ENCODE measurements around the gene RAB39A.
"Not testable (repeated sequence)": the region's sequence is repeated elsewhere in the genome, so short reads cannot be mapped to it uniquely, and the experiment has no call there.

The RAB39A gene

DNA sequence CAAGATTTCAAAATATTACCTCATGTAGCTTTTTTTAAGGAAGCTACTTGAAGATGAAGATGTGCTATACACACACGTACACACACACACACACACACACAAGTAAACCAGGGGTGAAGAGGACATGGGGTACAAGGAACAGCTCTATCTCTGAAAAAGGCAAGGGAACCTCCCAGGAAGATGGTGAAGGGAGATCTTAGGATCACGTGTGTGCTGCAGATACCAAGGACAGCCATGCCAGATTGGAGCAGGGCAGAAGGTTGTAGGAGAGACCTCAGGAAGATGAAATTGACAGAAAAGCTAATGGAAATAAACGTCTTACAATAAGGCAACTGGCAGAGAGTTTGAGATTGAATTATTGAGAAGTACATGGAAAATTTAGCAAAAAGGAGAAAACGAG, 19.7 kb downstream of the RAB39A start:
- DNase-seq (ENCODE audit: insufficient read length, low spot score), result no peak
- no peak for FAIRE-seq
- TF ChIP-seq, protein P1, sequence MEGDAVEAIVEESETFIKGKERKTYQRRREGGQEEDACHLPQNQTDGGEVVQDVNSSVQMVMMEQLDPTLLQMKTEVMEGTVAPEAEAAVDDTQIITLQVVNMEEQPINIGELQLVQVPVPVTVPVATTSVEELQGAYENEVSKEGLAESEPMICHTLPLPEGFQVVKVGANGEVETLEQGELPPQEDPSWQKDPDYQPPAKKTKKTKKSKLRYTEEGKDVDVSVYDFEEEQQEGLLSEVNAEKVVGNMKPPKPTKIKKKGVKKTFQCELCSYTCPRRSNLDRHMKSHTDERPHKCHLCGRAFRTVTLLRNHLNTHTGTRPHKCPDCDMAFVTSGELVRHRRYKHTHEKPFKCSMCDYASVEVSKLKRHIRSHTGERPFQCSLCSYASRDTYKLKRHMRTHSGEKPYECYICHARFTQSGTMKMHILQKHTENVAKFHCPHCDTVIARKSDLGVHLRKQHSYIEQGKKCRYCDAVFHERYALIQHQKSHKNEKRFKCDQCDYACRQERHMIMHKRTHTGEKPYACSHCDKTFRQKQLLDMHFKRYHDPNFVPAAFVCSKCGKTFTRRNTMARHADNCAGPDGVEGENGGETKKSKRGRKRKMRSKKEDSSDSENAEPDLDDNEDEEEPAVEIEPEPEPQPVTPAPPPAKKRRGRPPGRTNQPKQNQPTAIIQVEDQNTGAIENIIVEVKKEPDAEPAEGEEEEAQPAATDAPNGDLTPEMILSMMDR (IDR thresholded peaks at IDR 0.05; ENCODE audit: insufficient read depth, missing control alignments), result no peak

DNA sequence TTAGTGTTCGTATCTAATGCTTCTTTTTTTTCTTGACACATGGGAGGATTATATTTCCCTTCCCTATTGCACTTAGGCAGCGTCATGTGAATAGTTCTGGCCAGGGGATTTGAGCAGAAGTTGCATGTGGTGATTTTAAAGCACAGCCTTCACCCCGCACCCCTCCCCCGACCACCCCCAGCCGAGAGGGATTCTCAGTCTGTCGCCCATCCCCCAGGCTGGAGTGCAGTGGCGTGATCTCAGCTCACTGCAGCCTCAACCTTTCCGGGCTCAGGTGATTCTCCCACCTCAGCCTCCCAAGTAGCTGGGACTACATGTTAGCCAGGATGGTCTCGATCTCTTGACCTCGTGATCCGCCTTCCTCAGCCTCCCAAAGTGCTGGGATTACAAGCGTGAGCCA, 20.1 kb downstream of the RAB39A start:
- not testable (repeated sequence) for DNase-seq (ENCODE audit: insufficient read length, low spot score); FAIRE-seq

- FAIRE-seq (no peak), DNase-seq (ENCODE audit: insufficient read length, low spot score) (no peak)
- TF ChIP-seq, protein P1 (IDR thresholded peaks at IDR 0.05; ENCODE audit: insufficient read depth, missing control alignments), result no peak
Observed at GRCh38 chr11:107951155-107951554, 22.9 kb downstream of the RAB39A start.

- TF ChIP-seq, protein P1 (IDR thresholded peaks at IDR 0.05; ENCODE audit: insufficient read depth, missing control alignments), result no peak
- FAIRE-seq (no peak), DNase-seq (ENCODE audit: insufficient read length, low spot score) (no peak)
Observed at GRCh38 chr11:107953446-107953845, 25.2 kb downstream of the RAB39A start.

GRCh38 chr11:107956543-107956942, 28.3 kb downstream of the RAB39A start:
- FAIRE-seq (no peak), DNase-seq (ENCODE audit: insufficient read length, low spot score) (no peak)
- TF ChIP-seq, protein P1 (IDR thresholded peaks at IDR 0.05; ENCODE audit: insufficient read depth, missing control alignments), result no peak

- FAIRE-seq (no peak), DNase-seq (ENCODE audit: insufficient read length, low spot score) (no peak)
- TF ChIP-seq, protein P1 (IDR thresholded peaks at IDR 0.05; ENCODE audit: insufficient read depth, missing control alignments), result no peak
Observed at GRCh38 chr11:107957109-107957588, 28.9 kb downstream of the RAB39A start.

DNA sequence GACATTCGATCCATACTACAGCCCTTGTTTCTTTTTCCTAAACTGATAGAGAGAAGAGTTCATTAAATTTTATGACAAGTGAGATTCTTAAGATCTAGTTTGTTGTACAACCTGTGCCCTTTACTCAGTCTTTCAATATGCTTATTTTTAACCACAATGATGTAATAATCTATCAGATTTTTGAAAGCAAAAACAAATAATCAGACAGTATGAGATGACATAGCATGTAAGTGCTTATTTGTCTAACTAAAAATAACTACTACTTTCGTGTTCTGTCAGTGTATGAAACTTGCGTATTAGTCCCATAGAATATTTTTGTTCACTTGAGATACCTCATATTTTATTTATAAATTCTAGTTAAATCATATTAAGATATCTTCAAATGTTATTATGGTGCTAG, 33.2 kb downstream of the RAB39A start:
- FAIRE-seq (no peak), DNase-seq (ENCODE audit: insufficient read length, low spot score) (no peak)
- TF ChIP-seq, protein P1 (IDR thresholded peaks at IDR 0.05; ENCODE audit: insufficient read depth, missing control alignments), result no peak

DNA sequence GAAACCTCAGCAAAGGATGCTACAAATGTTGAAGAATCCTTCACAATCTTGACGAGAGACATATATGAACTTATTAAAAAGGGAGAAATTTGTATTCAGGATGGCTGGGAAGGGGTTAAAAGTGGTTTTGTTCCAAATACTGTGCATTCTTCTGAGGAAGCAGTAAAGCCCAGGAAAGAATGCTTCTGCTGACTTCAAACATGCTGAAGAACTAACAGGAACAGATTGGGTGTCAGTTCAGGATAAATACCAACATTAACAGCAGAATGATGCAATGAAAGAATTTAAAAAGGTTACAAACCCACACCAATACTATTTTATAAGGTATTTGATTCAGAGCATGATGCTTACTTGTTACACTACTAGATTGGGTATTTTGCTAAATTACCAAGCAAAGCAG, 33.9 kb downstream of the RAB39A start:
- DNase-seq (ENCODE audit: insufficient read length, low spot score) (no peak), FAIRE-seq (no peak)
- TF ChIP-seq, protein P1 (IDR thresholded peaks at IDR 0.05; ENCODE audit: insufficient read depth, missing control alignments), result no peak
